ENCODE measurements around the gene OSER1.

OSER1 gene

GRCh38 chr20:44173116-44173515 is 37.5 kb downstream of the OSER1 start:
- ATAC-seq (ENCODE audit: insufficient read depth, low read depth): no peak
- Histone ChIP-seq H3K4me1 (ENCODE audit: insufficient read depth, low read length) (no peaks in the 10 kb centered on the region), H3K9me3 (ENCODE audit: insufficient read depth, low read length, severe bottlenecking) (no peaks in the 10 kb centered on the region), H3K4me2 (ENCODE audit: insufficient read depth, low read length) (no peak overlapping the region), H3K27ac (ENCODE audit: low read length) (no peak overlapping the region), H3K4me3 (ENCODE audit: low read depth in 1 of 2, low read length in 2 of 2) (no peak overlapping the region), H2AFZ (ENCODE audit: low read depth, low read length) (no peak overlapping the region), H3K36me3 (ENCODE audit: insufficient read depth, low read length) (no peaks in the 10 kb centered on the region), H3K27me3 (ENCODE audit: insufficient read depth, low read length, poor library complexity) (peaks cover 31% of the 10 kb centered on the region), H4K20me1 (ENCODE audit: insufficient read depth, low read length) (no peaks in the 10 kb centered on the region; the same call in 1 of the 2 replicates), H3K9ac (ENCODE audit: low read depth, low read length) (no peak overlapping the region), H3K79me2 (ENCODE audit: insufficient read depth, low read length) (no peaks in the 10 kb centered on the region)
- TF ChIP-seq, protein P1, sequence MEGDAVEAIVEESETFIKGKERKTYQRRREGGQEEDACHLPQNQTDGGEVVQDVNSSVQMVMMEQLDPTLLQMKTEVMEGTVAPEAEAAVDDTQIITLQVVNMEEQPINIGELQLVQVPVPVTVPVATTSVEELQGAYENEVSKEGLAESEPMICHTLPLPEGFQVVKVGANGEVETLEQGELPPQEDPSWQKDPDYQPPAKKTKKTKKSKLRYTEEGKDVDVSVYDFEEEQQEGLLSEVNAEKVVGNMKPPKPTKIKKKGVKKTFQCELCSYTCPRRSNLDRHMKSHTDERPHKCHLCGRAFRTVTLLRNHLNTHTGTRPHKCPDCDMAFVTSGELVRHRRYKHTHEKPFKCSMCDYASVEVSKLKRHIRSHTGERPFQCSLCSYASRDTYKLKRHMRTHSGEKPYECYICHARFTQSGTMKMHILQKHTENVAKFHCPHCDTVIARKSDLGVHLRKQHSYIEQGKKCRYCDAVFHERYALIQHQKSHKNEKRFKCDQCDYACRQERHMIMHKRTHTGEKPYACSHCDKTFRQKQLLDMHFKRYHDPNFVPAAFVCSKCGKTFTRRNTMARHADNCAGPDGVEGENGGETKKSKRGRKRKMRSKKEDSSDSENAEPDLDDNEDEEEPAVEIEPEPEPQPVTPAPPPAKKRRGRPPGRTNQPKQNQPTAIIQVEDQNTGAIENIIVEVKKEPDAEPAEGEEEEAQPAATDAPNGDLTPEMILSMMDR (IDR thresholded peaks at IDR 0.05; ENCODE audit: borderline replicate concordance, extremely low read depth, low read length, poor library complexity, severe bottlenecking): no peak
- no peak for TF ChIP-seq EZH2 (IDR thresholded peaks at IDR 0.05; ENCODE audit: borderline replicate concordance, low read depth, low read length, severe bottlenecking)
- DNase-seq: no peak

- no peak overlapping the region for H3K4me3 ChIP-seq (ENCODE audit: low read depth in 1 of 2, low read length in 2 of 2)
- DNase-seq: no peak
- TF ChIP-seq EZH2 (IDR thresholded peaks at IDR 0.05; ENCODE audit: borderline replicate concordance, low read depth, low read length, severe bottlenecking): no peak
- TF ChIP-seq, protein P1 (IDR thresholded peaks at IDR 0.05; ENCODE audit: borderline replicate concordance, extremely low read depth, low read length, poor library complexity, severe bottlenecking): no peak
- no peaks in the 10 kb centered on the region; the same call in 1 of the 2 replicates for H4K20me1 ChIP-seq (ENCODE audit: insufficient read depth, low read length)
- H3K79me2 ChIP-seq (ENCODE audit: insufficient read depth, low read length): no peaks in the 10 kb centered on the region
- H3K9ac ChIP-seq (ENCODE audit: low read depth, low read length): no peak overlapping the region
- no peak overlapping the region for H2AFZ ChIP-seq (ENCODE audit: low read depth, low read length)
- no peaks in the 10 kb centered on the region for H3K4me1 ChIP-seq (ENCODE audit: insufficient read depth, low read length)
- H3K27ac ChIP-seq (ENCODE audit: low read length): no peak overlapping the region
- H3K36me3 ChIP-seq (ENCODE audit: insufficient read depth, low read length): no peaks in the 10 kb centered on the region
- no peak for ATAC-seq (ENCODE audit: insufficient read depth, low read depth)
- H3K4me2 ChIP-seq (ENCODE audit: insufficient read depth, low read length): no peak overlapping the region
- peaks cover 33% of the 10 kb centered on the region for H3K27me3 ChIP-seq (ENCODE audit: insufficient read depth, low read length, poor library complexity)
- H3K9me3 ChIP-seq (ENCODE audit: insufficient read depth, low read length, severe bottlenecking): no peaks in the 10 kb centered on the region
Measured at GRCh38 chr20:44172572-44172950, 38.0 kb downstream of the OSER1 start.

- Histone ChIP-seq H3K79me2 (ENCODE audit: insufficient read depth, low read length) (no peaks in the 10 kb centered on the region), H3K9me3 (ENCODE audit: insufficient read depth, low read length, severe bottlenecking) (no peaks in the 10 kb centered on the region), H4K20me1 (ENCODE audit: insufficient read depth, low read length) (no peaks in the 10 kb centered on the region; the same call in 1 of the 2 replicates), H3K4me2 (ENCODE audit: insufficient read depth, low read length) (no peak overlapping the region), H3K27me3 (ENCODE audit: insufficient read depth, low read length, poor library complexity) (peaks cover 37% of the 10 kb centered on the region), H2AFZ (ENCODE audit: low read depth, low read length) (no peak overlapping the region), H3K9ac (ENCODE audit: low read depth, low read length) (no peak overlapping the region), H3K27ac (ENCODE audit: low read length) (no peak overlapping the region), H3K4me3 (ENCODE audit: low read depth in 1 of 2, low read length in 2 of 2) (no peak overlapping the region), H3K36me3 (ENCODE audit: insufficient read depth, low read length) (no peaks in the 10 kb centered on the region), H3K4me1 (ENCODE audit: insufficient read depth, low read length) (no peaks in the 10 kb centered on the region)
- ATAC-seq (ENCODE audit: insufficient read depth, low read depth) (no peak), DNase-seq (no peak)
- TF ChIP-seq EZH2 (IDR thresholded peaks at IDR 0.05; ENCODE audit: borderline replicate concordance, low read depth, low read length, severe bottlenecking): no peak
- TF ChIP-seq, protein P1 (IDR thresholded peaks at IDR 0.05; ENCODE audit: borderline replicate concordance, extremely low read depth, low read length, poor library complexity, severe bottlenecking): no peak
Measured at GRCh38 chr20:44171775-44172571, 38.6 kb downstream of the OSER1 start.
